GM12872 (cell line): Measurements from ENCODE around the gene DSCAML1.

Experiments
- TF ChIP-seq, protein P1 (sequence below): IDR thresholded peaks from 3 replicates; pipeline ENCODE4 v1.5.1; 2011; ENCODE audit warnings: low read depth, mild to moderate bottlenecking, low read length, moderate library complexity; ENCODE audit not compliant: insufficient read depth

Gene DSCAML1

DNA sequence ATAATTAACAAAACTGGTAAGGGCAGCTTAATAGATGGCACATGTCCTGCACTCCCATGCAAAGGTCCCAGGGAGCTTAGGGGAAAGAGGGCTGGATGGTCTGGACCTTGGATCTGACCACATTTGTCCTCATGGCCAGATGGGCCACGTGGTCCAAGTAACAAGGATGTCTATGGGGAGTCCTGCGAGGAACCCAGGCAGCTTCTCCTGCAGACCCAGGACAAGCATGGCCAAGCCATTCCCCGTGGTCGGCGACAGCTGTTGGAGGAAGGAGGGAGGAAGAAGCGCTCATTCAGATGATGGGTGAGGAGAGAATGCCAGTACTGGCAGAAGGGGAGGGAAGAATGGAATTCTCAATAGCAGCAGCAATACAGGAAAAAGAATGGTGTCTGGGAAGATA, 109.2 kb downstream of the DSCAML1 start:
- TF ChIP-seq, protein P1, sequence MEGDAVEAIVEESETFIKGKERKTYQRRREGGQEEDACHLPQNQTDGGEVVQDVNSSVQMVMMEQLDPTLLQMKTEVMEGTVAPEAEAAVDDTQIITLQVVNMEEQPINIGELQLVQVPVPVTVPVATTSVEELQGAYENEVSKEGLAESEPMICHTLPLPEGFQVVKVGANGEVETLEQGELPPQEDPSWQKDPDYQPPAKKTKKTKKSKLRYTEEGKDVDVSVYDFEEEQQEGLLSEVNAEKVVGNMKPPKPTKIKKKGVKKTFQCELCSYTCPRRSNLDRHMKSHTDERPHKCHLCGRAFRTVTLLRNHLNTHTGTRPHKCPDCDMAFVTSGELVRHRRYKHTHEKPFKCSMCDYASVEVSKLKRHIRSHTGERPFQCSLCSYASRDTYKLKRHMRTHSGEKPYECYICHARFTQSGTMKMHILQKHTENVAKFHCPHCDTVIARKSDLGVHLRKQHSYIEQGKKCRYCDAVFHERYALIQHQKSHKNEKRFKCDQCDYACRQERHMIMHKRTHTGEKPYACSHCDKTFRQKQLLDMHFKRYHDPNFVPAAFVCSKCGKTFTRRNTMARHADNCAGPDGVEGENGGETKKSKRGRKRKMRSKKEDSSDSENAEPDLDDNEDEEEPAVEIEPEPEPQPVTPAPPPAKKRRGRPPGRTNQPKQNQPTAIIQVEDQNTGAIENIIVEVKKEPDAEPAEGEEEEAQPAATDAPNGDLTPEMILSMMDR = no peak

DNA sequence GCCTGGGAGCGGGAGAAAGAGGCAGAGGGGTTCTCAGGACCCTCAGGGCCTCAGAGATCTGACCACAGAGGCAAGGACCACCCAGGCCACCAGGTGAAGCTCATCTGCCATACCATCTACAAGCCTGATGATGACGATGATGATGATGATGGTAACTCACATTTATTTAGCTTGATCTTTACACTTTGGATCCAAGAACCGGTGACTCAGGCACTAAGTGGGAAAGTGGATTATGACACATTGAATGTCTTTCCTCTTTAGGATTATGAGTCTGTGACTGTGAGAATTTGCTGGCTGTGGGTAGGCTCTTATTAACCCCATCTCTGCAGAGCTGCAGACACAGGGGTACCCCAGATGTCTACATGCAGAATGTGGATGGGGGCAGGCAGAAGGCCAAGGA, 110.3 kb downstream of the DSCAML1 start:
- TF ChIP-seq, protein P1 = no peak

DNA sequence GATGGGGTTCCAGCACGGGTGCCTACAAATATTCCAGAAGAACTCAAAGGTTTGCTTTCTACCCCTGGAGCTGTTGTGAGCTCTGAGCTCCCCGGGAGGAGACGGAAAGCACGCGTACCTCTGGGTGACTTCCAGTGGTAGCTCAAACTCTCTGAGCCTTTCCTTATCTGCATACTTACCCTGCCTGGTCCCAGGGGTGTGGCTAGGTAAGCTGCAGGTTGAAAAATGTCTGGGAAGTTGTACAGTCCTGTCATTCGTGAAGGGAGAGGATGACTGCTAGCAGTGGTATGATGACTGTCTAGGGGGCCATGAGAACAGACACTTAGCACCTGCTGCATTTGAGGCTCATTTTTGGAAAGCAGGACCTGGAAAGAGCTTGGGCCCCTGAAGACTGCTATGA, 111.5 kb downstream of the DSCAML1 start:
- TF ChIP-seq, protein P1 = no peak

DNA sequence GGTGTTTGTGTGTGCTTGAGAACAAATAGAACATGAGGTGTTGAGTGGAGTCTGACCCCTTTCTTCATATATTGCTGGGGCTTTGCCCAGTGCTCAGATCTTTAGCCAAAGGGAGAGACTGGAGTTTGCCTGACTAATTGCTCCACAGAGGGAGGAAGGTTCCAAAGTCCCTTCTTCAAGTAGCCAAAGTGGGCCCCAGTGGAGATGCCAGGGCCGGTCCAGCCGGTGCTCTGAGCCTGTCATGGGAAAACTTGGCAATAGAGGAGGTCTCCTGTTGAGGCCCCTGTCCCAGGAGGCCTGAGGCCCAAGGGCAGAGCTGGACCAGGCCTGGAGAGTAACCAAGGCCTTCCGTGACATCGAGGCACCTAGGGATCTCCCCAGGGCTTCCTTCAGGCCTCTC, 112.3 kb downstream of the DSCAML1 start:
- TF ChIP-seq, protein P1 = no peak

DNA sequence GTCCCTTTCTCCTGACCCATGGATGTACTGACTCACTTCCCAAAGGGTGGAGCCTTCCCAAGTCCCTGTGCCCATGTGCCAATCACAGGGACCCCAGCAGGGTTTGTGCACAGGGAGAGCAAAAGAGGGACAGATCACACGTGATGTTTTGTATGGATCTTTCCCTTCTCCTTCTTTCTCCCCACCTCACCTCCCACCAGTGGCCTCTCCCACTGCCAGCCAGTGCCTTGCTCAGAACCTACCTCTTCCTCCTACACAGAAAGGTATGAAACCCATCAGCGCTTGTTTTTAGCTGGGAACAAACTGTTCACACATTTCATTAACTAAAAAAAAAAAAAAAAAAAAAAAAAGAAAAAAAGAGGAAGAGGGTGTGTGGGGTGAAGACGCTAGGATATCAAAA, 112.9 kb downstream of the DSCAML1 start:
- TF ChIP-seq, protein P1 = no peak

DNA sequence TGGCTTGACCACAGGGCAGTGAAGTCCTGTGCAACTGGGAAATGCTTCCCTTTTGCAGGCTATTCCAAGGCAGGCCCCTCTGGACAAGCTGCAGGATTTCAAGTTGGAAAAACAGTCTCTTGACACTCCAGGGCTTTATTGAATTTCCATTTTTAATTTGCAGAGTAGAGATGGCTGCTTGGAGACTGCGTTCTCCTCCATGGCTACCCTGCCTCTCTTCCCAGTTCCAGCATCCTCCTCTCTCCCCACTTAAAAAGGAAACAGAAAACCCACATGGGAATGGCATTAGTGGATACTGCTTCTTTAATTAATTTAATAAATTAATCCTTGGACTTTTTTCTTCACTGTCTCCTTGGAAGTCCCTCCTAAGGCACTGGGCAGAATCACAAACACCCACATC, 115.6 kb downstream of the DSCAML1 start:
- TF ChIP-seq, protein P1 = no peak

DNA sequence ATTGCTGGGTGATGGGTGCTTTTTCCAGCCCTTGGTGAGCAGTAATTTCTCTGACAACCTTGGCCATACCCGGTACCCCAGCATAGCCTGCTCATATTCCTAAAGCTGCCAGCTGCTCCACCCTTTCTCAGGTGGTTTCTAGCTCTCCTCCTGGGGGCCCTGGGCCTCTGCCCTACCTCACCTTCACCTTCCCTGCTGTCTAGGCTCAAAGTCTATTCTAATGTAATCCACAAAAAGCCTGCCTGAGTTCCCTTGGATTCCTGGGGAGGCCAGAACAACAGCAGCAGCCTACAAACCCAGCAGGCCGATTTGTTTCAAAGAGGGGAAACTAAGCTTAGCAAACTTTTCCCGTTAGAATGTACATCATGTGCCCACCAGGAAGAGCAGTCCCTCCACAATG, 117.6 kb downstream of the DSCAML1 start:
- TF ChIP-seq, protein P1 = no peak
